ENCODE data around the gene ZNF605. TPM values are rescaled to one million over a fixed set of nuclear protein-coding genes. Genes with fewer than 3 reads are reported as not detected.
"Not testable (repeated sequence)": the region's sequence is repeated elsewhere in the genome, so short reads cannot be mapped to it uniquely, and the experiment has no call there.

The ZNF605 gene
- total RNA-seq, result 1.3 TPM

- intact Hi-C loops (cut with DNase I), result loop anchor here (1.0 to 5.0 kb wide), 5 partner anchors 30 to 129 kb away; partner anchors contain the start of genes CHFR, GOLGA3, ZNF140 and ZNF26
- TF ChIP-seq, protein P1, sequence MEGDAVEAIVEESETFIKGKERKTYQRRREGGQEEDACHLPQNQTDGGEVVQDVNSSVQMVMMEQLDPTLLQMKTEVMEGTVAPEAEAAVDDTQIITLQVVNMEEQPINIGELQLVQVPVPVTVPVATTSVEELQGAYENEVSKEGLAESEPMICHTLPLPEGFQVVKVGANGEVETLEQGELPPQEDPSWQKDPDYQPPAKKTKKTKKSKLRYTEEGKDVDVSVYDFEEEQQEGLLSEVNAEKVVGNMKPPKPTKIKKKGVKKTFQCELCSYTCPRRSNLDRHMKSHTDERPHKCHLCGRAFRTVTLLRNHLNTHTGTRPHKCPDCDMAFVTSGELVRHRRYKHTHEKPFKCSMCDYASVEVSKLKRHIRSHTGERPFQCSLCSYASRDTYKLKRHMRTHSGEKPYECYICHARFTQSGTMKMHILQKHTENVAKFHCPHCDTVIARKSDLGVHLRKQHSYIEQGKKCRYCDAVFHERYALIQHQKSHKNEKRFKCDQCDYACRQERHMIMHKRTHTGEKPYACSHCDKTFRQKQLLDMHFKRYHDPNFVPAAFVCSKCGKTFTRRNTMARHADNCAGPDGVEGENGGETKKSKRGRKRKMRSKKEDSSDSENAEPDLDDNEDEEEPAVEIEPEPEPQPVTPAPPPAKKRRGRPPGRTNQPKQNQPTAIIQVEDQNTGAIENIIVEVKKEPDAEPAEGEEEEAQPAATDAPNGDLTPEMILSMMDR (IDR thresholded peaks at IDR 0.05), result no peak
- H3K4me3 ChIP-seq, result peak within 1 kb of the TSS; percentile 80 to 98
Measured at GRCh38 chr12:132956011-132956788, at the start of gene ZNF605. ZNF605 (minus strand) TSS chr12:132956306; CDS start chr12:132945635, 10,671 bp downstream.

GRCh38 chr12:132998741-132999140, 42.6 kb upstream of the ZNF605 start:
- Histone ChIP-seq H3K27me3 (no peaks in the 10 kb centered on the region), H3K36me3 (peaks cover 39 to 68% of the 10 kb centered on the region in 2 donors), H3K27ac (no peak overlapping the region), H3K4me1 (no peaks in the 10 kb centered on the region), H3K9me3 (peaks cover 86 to 100% of the 10 kb centered on the region in 2 donors), H3K4me3 (no peak overlapping the region)
- intact Hi-C loops (cut with DNase I), result no loop called here
- TF ChIP-seq, protein P1 (IDR thresholded peaks at IDR 0.05), result no peak
- DNase-seq (ENCODE audit: low spot score in 2 of 2), result no peak

More at GRCh38 chr12:132956011-132956788, at the start of gene ZNF605:
- Histone ChIP-seq H3K36me3 (peaks cover 0 to 11% of the 10 kb centered on the region in 2 donors), H3K27me3 (no peaks in the 10 kb centered on the region), H3K9me3 (peaks cover 25 to 37% of the 10 kb centered on the region in 2 donors), H3K27ac (peak within 1 kb of the TSS; percentile 89 to 92), H3K4me1 (peaks cover 0 to 2% of the 10 kb centered on the region in 2 donors)
- DNase-seq (ENCODE audit: low spot score in 2 of 2), result peak; percentile 41 to 91

DNA sequence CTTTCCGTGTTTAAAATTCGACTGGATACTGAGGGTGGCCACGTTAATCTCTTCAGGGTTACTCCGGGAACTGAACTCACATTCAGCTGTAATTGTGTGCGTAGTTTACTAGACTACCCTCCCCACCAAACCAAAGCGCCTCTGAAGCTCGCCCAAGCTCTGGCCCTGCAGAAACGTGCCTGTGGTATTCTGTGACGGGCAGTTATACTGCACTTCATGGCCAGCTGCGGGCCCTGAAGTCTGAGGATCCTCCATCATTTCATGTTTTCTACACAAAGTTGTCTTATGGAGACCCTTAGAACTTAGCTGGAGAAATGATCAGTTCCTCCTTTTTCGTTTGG, 30.7 kb upstream of the ZNF605 start:
- Histone ChIP-seq H3K27ac (peak overlapping the region; percentile 84 to 93), H3K9me3 (peaks cover 27 to 42% of the 10 kb centered on the region in 2 donors), H3K4me1 (peaks cover 3 to 6% of the 10 kb centered on the region in 2 donors), H3K36me3 (peaks cover 2 to 35% of the 10 kb centered on the region in 2 donors), H3K27me3 (no peaks in the 10 kb centered on the region), H3K4me3 (peak overlapping the region; percentile 81 to 84)
- DNase-seq (ENCODE audit: low spot score in 2 of 2), result no peak
- TF ChIP-seq, protein P1 (IDR thresholded peaks at IDR 0.05), result no peak
- intact Hi-C loops (cut with DNase I), result loop anchor here (1.0 to 2.0 kb wide), 6 partner anchors 31 to 158 kb away; partner anchors contain the start of genes CHFR, GOLGA3, ZNF10 and ZNF140

DNA sequence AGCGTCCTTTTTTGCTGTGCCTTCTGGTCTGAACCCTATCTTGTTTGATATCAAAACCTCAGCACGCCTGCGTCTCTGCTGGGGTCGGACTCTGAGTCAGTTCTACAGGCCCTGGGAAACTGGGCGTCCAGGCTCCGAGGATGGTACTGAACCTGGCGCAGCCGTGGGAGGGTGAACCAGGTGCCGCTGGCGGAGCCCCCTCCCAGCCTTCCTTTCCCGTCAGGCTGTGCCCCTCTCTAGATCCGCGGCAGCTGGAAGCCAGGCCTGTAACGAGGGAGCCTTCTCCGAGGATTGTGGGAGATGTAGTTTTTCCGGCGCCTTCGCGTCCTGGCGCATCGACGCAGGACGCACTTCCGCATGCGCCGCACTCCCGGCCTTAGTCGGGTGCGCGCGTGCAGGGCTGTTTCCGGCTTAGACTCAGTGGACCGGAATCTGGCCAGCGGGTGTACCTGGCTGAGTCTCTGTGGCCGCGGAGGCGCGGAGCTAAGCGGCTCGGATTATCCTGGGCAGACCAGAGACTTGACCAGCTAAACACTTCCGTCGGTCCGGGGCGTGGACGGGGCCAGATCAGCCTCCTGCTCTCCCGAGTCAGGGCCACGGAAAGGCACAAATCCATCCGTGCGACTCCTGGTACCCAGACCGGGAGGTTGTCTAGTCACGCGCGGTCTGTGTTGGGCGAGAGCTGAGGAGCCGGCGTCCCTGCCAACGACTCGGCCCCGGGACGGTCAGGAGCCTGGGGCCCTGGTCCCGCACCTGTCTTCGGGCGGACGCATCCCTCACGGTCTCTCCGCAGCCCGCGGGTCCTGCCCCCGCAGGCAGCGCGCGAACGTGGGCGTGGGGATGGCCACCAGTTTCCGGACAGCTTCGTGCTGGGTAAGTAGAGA, 30.1 kb upstream of the ZNF605 start, which contains the start of gene ZNF26:
Gene ZNF26 (plus strand): TSS at position 367 of the 884 bp plus-strand sequence. CDS start 474 bp downstream, at position 841.
- H3K4me3 ChIP-seq, result peak within 1 kb of the TSS; percentile 81 to 84
- intact Hi-C loops (cut with DNase I), result loop anchor here (1.0 to 2.0 kb wide), 6 partner anchors 30 to 157 kb away; partner anchors contain the start of genes CHFR, GOLGA3, ZNF10 and ZNF140
- peaks cover 21 to 36% of the 10 kb centered on the region in 2 donors for H3K9me3 ChIP-seq

DNA sequence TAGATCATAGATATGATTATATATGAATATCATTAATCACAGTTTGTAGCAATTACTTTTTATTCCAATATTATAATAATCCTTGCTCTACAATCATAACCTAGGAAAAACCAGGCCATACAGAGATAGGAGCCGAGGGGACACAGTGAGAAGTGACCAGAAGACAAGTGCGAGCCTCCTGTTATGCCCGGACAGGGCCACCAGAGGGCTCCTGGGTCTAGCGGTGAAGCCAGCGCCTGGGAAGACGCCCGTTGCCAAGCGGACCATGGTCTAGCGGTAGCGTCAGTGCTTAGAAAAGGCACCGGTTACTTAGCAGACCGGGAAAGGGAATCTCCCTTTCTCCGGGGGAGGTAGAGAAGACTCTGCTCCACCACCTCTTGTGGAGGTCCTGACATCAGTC, 20.8 kb upstream of the ZNF605 start:
- H3K4me1 ChIP-seq; DNase-seq (ENCODE audit: low spot score in 2 of 2); intact Hi-C loops (cut with DNase I); H3K27ac ChIP-seq; H3K4me3 ChIP-seq; H3K27me3 ChIP-seq; H3K36me3 ChIP-seq: not testable (repeated sequence)
- H3K9me3 ChIP-seq, result peaks cover 6 to 68% of the 10 kb centered on the region in 2 donors
- TF ChIP-seq, protein P1 (IDR thresholded peaks at IDR 0.05), result peak in 1 of 3 experiments; percentile 6

More for the DNA sequence above, 30.1 kb upstream of the ZNF605 start, which contains the start of gene ZNF26:
- Histone ChIP-seq H3K4me1 (peaks cover 3 to 6% of the 10 kb centered on the region in 2 donors), H3K27me3 (no peaks in the 10 kb centered on the region), H3K27ac (peak within 1 kb of the TSS; percentile 84 to 93), H3K36me3 (peaks cover 0 to 32% of the 10 kb centered on the region in 2 donors)
- TF ChIP-seq, protein P1 (IDR thresholded peaks at IDR 0.05), result no peak
- peak; percentile 64 to 94 for DNase-seq (ENCODE audit: low spot score in 2 of 2)

All from ascending aorta (tissue), 2 donors.